Measurements from ENCODE around the gene KIAA1328.

DNA sequence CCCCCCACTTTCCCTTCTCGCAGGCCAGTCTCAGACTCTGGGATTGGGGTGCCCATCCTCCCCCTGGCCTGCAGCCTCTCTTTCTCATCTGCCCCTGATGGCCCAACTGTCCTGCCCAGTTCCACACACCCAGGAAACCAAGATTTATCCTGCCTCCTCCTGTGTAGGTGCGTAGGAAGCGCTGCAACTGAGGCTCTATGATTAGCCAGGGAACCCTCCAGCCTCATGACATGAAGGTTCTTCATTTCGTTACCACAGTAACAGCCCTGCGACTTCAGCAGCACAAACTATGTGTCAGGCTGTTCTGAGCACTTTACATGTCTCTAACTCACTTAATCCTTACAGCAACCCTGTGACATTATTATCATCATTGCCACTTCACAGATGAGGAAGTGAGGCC, 430.8 kb downstream of the KIAA1328 start:
- TF ChIP-seq POLR2A (IDR thresholded peaks at IDR 0.05; ENCODE audit: low read depth) (no peak), POLR2AphosphoS5 (IDR thresholded peaks at IDR 0.05) (no peak)
